ENCODE data around the gene MPRIP.

Gene MPRIP

DNA sequence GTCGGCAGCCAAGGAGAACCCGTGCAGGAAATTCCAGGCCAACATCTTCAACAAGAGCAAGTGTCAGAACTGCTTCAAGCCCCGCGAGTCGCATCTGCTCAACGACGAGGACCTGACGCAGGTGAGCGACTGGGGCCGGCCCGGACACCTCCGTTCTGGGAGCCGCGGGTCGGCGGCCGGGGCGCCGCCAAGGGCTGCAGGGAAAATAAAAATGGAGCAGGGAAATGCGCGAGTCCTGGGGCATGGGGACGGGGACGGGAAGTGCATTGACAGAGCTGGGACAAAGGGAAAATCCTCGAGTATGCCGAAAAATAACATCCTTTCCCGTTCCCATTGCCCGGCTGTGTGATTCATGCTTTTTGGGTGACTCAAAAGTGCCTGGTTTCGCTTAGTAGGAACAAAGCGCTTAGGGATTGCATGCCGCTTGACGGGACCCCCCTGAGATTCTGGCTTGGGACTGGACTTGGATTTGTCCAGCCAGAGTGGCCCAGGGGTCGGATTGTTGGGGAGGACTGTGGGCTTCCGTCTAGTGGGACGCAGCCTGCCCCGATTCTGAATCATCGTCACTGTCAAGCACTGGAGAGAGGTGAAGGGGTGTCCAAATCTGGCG, 699 bp downstream of the MPRIP start:
- TF ChIP-seq, protein P1, sequence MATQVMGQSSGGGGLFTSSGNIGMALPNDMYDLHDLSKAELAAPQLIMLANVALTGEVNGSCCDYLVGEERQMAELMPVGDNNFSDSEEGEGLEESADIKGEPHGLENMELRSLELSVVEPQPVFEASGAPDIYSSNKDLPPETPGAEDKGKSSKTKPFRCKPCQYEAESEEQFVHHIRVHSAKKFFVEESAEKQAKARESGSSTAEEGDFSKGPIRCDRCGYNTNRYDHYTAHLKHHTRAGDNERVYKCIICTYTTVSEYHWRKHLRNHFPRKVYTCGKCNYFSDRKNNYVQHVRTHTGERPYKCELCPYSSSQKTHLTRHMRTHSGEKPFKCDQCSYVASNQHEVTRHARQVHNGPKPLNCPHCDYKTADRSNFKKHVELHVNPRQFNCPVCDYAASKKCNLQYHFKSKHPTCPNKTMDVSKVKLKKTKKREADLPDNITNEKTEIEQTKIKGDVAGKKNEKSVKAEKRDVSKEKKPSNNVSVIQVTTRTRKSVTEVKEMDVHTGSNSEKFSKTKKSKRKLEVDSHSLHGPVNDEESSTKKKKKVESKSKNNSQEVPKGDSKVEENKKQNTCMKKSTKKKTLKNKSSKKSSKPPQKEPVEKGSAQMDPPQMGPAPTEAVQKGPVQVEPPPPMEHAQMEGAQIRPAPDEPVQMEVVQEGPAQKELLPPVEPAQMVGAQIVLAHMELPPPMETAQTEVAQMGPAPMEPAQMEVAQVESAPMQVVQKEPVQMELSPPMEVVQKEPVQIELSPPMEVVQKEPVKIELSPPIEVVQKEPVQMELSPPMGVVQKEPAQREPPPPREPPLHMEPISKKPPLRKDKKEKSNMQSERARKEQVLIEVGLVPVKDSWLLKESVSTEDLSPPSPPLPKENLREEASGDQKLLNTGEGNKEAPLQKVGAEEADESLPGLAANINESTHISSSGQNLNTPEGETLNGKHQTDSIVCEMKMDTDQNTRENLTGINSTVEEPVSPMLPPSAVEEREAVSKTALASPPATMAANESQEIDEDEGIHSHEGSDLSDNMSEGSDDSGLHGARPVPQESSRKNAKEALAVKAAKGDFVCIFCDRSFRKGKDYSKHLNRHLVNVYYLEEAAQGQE (IDR thresholded peaks at IDR 0.05; ENCODE audit: low read depth), result no peak
- TF ChIP-seq, protein P2, sequence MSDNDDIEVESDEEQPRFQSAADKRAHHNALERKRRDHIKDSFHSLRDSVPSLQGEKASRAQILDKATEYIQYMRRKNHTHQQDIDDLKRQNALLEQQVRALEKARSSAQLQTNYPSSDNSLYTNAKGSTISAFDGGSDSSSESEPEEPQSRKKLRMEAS (IDR thresholded peaks at IDR 0.05), result no peak
- no peak for TF ChIP-seq FOXM1 (IDR thresholded peaks at IDR 0.05; ENCODE audit: borderline replicate concordance, low read depth)
- TF ChIP-seq, protein P3, sequence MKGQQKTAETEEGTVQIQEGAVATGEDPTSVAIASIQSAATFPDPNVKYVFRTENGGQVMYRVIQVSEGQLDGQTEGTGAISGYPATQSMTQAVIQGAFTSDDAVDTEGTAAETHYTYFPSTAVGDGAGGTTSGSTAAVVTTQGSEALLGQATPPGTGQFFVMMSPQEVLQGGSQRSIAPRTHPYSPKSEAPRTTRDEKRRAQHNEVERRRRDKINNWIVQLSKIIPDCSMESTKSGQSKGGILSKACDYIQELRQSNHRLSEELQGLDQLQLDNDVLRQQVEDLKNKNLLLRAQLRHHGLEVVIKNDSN (IDR thresholded peaks at IDR 0.05), result no peak
- TF ChIP-seq YY1 (IDR thresholded peaks at IDR 0.05; ENCODE audit: low read depth), result no peak
- TF ChIP-seq CEBPB (IDR thresholded peaks at IDR 0.05), result no peak
- no peak for TF ChIP-seq NFIC (IDR thresholded peaks at IDR 0.05)
- no peak for TF ChIP-seq ZBTB7A (IDR thresholded peaks at IDR 0.05; ENCODE audit: low read depth)
- TF ChIP-seq TCF12 (IDR thresholded peaks at IDR 0.05; ENCODE audit: low read depth), result no peak
- no peak for TF ChIP-seq EGR1 (IDR thresholded peaks at IDR 0.05)
- TF ChIP-seq CREB1 (IDR thresholded peaks at IDR 0.05; ENCODE audit: low read depth), result no peak
- no peak for TF ChIP-seq TAF1 (IDR thresholded peaks at IDR 0.05; ENCODE audit: low read depth)

DNA sequence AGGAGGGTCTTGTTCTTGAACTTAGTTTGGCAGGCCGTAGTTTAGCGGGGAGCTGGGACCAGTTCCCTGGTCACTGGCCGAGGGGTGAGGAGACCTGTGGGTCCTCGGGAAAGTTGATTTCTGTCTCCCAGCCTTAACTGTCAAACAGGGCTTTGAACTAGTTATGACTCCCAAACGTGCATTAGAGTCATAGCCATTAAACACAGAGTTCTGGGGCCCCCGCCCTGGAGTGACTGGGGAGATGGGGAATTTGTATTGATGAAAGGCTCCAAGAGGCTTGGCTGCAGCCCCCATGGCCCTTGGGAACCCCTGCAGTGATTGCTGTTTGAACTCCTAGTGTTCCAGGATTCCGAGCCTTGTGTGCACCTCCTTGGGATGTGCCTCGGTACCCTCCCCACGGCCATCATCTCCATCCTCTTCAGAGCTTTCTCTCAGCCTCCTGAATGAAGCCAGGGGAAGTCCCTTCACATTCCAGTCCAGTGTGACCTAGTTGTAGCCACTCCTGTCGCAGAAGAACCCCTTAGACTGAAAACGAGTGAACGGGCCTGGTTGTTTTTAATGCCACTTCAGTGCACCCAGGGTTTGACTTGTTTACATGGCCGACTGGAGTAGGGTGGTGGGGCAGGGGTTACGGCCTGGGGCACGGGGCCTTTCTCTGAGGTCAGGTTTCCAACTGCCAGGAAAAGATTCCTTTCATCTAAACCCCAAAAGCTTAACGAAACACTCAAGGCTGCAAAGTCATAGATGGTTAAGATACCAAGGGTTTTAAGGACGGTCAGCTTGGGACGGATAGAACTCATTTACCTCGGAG, 1.4 kb downstream of the MPRIP start:
- no peak for TF ChIP-seq FOXM1 (IDR thresholded peaks at IDR 0.05; ENCODE audit: borderline replicate concordance, low read depth)
- TF ChIP-seq CREB1 (IDR thresholded peaks at IDR 0.05; ENCODE audit: low read depth), result no peak
- TF ChIP-seq TEAD4 (IDR thresholded peaks at IDR 0.05), result no peak
- no peak for TF ChIP-seq RAD21 (IDR thresholded peaks at IDR 0.05; ENCODE audit: low read depth)
- TF ChIP-seq TCF12 (IDR thresholded peaks at IDR 0.05; ENCODE audit: low read depth), result no peak
- no peak for TF ChIP-seq YY1 (IDR thresholded peaks at IDR 0.05; ENCODE audit: low read depth)

DNA sequence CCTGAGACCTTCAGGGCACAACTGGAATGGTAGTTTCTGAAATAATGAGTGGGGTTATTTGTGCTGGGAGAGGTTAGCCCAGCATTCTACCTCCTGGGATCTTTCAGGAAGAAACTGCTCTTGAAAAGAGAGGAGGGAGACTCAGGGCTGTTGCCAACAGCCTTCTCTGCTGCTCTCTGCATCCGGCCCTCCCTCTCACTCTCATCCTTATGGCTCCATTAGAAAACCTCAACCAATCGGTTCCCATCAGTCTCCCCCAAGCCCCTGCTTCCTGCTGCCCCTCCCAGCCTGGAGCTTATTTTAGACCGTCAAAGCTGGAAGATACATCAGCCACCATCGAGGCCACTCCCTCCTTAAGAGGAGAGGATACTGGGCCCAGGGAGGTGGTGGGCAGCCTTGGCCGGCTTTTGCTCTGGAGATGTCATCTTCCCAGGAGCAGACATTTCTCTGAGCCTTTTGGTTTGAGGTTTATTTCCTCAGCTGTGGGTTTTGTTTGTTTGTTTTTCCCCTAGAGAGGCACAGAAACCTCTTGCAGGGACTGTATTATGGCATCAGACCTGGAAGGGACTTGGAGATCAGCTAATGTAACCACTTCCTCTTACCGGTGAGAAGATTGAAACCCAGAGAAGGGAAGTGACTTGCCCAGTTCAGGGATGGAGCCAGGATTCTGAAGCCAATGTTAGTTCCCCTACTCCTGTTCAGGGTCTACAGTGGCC, 2.7 kb downstream of the MPRIP start:
- TF ChIP-seq EP300 (IDR thresholded peaks at IDR 0.05; ENCODE audit: borderline replicate concordance), result no peak

DNA sequence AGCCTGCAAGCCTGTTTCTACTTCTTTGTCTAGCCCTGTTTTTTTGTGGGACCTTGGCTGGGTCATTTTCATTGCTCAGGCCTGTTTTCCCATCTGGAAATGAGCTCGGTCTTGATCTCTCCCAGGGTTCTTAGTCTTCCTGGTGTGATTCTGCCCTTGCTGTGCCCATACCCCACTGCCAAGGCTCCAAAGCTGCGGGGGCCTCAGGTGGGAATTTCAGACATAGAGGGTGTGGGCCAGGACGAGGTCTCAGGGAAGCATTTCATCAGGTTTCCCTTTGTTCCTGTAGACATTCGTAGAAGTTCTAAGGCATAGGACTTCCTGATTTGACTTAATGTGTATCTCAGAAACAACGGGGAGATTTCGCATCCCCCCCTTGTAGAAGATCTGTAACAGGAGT, 5.8 kb downstream of the MPRIP start:
- TF ChIP-seq EGR1 (IDR thresholded peaks at IDR 0.05), result no peak
- no peak for TF ChIP-seq YY1 (IDR thresholded peaks at IDR 0.05; ENCODE audit: low read depth)
- no peak for TF ChIP-seq RAD21 (IDR thresholded peaks at IDR 0.05; ENCODE audit: low read depth)
- no peak for TF ChIP-seq TEAD4 (IDR thresholded peaks at IDR 0.05)
- no peak for TF ChIP-seq CREB1 (IDR thresholded peaks at IDR 0.05; ENCODE audit: low read depth)
- TF ChIP-seq, protein P1 (IDR thresholded peaks at IDR 0.05; ENCODE audit: low read depth), result no peak
- TF ChIP-seq ZBTB7A (IDR thresholded peaks at IDR 0.05; ENCODE audit: low read depth), result no peak
- TF ChIP-seq, protein P3 (IDR thresholded peaks at IDR 0.05), result no peak
- TF ChIP-seq EP300 (IDR thresholded peaks at IDR 0.05; ENCODE audit: borderline replicate concordance), result no peak
- TF ChIP-seq NFIC (IDR thresholded peaks at IDR 0.05), result no peak
- TF ChIP-seq FOXM1 (IDR thresholded peaks at IDR 0.05; ENCODE audit: borderline replicate concordance, low read depth), result no peak
- no peak for TF ChIP-seq CEBPB (IDR thresholded peaks at IDR 0.05)

DNA sequence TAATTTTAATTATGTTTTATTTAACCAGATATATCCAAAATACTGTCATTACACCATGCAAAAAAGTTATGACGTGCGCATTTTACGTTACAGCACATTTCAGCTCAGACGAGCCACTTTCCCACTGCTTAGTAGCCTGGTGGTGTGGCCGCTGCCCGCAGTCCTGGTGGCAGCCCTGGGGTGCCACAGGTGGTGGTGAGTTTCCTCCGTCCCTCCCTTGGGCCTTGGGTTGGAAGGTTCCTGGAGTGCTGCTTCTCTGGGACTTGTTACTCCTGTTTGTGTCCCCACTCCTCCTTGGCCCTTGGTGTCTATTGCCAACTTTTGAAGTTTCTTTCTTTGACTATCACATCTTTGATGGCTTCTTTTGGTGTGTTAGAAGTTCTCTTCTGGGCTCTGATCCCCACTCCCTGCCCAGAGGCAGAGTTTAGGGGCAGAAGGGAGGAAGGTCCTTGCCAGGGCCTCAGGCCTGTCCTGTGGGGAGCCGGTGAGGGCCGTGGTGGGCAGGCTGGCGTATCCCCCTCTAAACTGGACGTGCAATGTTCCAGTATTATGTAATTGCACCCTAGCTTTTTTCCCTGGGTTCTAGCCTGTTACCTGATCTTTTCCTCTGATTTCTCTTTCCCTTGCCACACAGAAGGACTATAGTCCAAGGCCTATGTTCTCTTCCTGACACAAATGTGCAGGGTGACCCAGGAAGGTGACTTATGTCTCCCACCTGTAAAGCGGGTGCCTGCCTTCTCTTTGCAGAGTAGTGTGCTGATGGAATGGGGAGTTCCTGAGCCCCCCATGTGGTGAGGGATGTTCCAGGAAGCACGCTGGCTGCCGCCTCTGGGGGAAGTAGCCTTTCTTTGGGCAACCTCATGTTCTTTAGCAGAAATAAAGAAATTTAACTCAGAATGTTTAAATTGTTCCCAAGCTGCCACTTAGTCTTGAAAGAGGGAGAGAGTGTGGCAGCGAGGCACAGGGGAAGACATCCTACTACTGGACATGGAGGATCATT, 8.4 kb downstream of the MPRIP start:
- TF ChIP-seq TCF12 (IDR thresholded peaks at IDR 0.05; ENCODE audit: low read depth), result no peak
- TF ChIP-seq RAD21 (IDR thresholded peaks at IDR 0.05; ENCODE audit: low read depth), result no peak
- TF ChIP-seq, protein P2 (IDR thresholded peaks at IDR 0.05), result no peak
- no peak for TF ChIP-seq CEBPB (IDR thresholded peaks at IDR 0.05)
- TF ChIP-seq ZBTB7A (IDR thresholded peaks at IDR 0.05; ENCODE audit: low read depth), result no peak
- no peak for TF ChIP-seq TAF1 (IDR thresholded peaks at IDR 0.05; ENCODE audit: low read depth)
- TF ChIP-seq TEAD4 (IDR thresholded peaks at IDR 0.05), result no peak
- no peak for TF ChIP-seq CREB1 (IDR thresholded peaks at IDR 0.05; ENCODE audit: low read depth)
- TF ChIP-seq EGR1 (IDR thresholded peaks at IDR 0.05), result no peak
- no peak for TF ChIP-seq NFIC (IDR thresholded peaks at IDR 0.05)
- TF ChIP-seq, protein P1 (IDR thresholded peaks at IDR 0.05; ENCODE audit: low read depth), result no peak

Measured in Ishikawa (cell line).